ENCODE measurements around the gene IDH3G.

The IDH3G gene

GRCh38 chrX:153777261-153778090 lies 16.7 kb downstream of the IDH3G start:
- DNase-seq: no peak
- Mint-ChIP-seq H3K36me3 (ENCODE audit: insufficient read depth) (no peaks in the 10 kb centered on the region), H3K27ac (no peak overlapping the region), H3K27me3 (peaks cover 7 to 13% of the 10 kb centered on the region in 2 donors), H3K4me1 (ENCODE audit: low read depth in 2 of 2) (peaks cover 0 to 6% of the 10 kb centered on the region in 2 donors), H3K9me3 (no peaks in the 10 kb centered on the region), H3K4me3 (no peak overlapping the region)
- ATAC-seq (replicated peaks): no peak

GRCh38 chrX:153776611-153777045 lies 17.5 kb downstream of the IDH3G start:
- no peak overlapping the region for H3K27ac Mint-ChIP-seq
- no peaks in the 10 kb centered on the region for H3K9me3 Mint-ChIP-seq
- H3K27me3 Mint-ChIP-seq: peaks cover 7 to 13% of the 10 kb centered on the region in 2 donors
- H3K36me3 Mint-ChIP-seq (ENCODE audit: insufficient read depth): no peaks in the 10 kb centered on the region
- H3K4me3 Mint-ChIP-seq: no peak overlapping the region
- ATAC-seq (replicated peaks) (no peak), DNase-seq (no peak)
- peaks cover 0 to 6% of the 10 kb centered on the region in 2 donors for H3K4me1 Mint-ChIP-seq (ENCODE audit: low read depth in 2 of 2)

GRCh38 chrX:153776120-153776599 lies 18.0 kb downstream of the IDH3G start:
- DNase-seq: no peak
- H3K36me3 Mint-ChIP-seq (ENCODE audit: insufficient read depth): no peaks in the 10 kb centered on the region
- no peak overlapping the region for H3K27ac Mint-ChIP-seq
- peaks cover 0 to 6% of the 10 kb centered on the region in 2 donors for H3K4me1 Mint-ChIP-seq (ENCODE audit: low read depth in 2 of 2)
- H3K9me3 Mint-ChIP-seq: no peaks in the 10 kb centered on the region
- no peak overlapping the region for H3K4me3 Mint-ChIP-seq
- peaks cover 7 to 13% of the 10 kb centered on the region in 2 donors for H3K27me3 Mint-ChIP-seq
- no peak for ATAC-seq (replicated peaks)

- H3K4me1 Mint-ChIP-seq (ENCODE audit: low read depth in 2 of 2): peaks cover 0 to 6% of the 10 kb centered on the region in 2 donors
- no peak overlapping the region for H3K27ac Mint-ChIP-seq
- peaks cover 7 to 11% of the 10 kb centered on the region in 2 donors for H3K27me3 Mint-ChIP-seq
- no peaks in the 10 kb centered on the region for H3K36me3 Mint-ChIP-seq (ENCODE audit: insufficient read depth)
- H3K9me3 Mint-ChIP-seq: no peaks in the 10 kb centered on the region
- DNase-seq (no peak), ATAC-seq (replicated peaks) (no peak)
- no peak overlapping the region for H3K4me3 Mint-ChIP-seq
These were observed 18.7 kb downstream of the IDH3G start for GRCh38 chrX:153775293-153776119.

GRCh38 chrX:153774576-153775292 lies 19.4 kb downstream of the IDH3G start:
- Mint-ChIP-seq H3K27me3 (peaks cover 0 to 4% of the 10 kb centered on the region in 2 donors), H3K27ac (no peak overlapping the region), H3K4me3 (no peak overlapping the region), H3K4me1 (ENCODE audit: low read depth in 2 of 2) (no peaks in the 10 kb centered on the region), H3K9me3 (no peaks in the 10 kb centered on the region), H3K36me3 (ENCODE audit: insufficient read depth) (no peaks in the 10 kb centered on the region)
- ATAC-seq (replicated peaks): no peak
- DNase-seq: no peak

- ATAC-seq (replicated peaks) (no peak), DNase-seq (no peak)
- H3K4me1 Mint-ChIP-seq (ENCODE audit: low read depth in 2 of 2): no peaks in the 10 kb centered on the region
- no peaks in the 10 kb centered on the region for H3K27me3 Mint-ChIP-seq
- no peak overlapping the region for H3K27ac Mint-ChIP-seq
- H3K36me3 Mint-ChIP-seq (ENCODE audit: insufficient read depth): no peaks in the 10 kb centered on the region
- no peaks in the 10 kb centered on the region for H3K9me3 Mint-ChIP-seq
- no peak overlapping the region for H3K4me3 Mint-ChIP-seq
These were observed 20.2 kb downstream of the IDH3G start for GRCh38 chrX:153773741-153774575.

GRCh38 chrX:153773218-153773611 lies 21.0 kb downstream of the IDH3G start:
- H3K27me3 Mint-ChIP-seq: no peaks in the 10 kb centered on the region
- ATAC-seq (replicated peaks) (no peak), DNase-seq (no peak)
- H3K4me3 Mint-ChIP-seq: no peak overlapping the region
- no peak overlapping the region for H3K27ac Mint-ChIP-seq
- peaks cover under 1 to 2% of the 10 kb centered on the region in 2 donors for H3K4me1 Mint-ChIP-seq (ENCODE audit: low read depth in 2 of 2)
- no peaks in the 10 kb centered on the region for H3K36me3 Mint-ChIP-seq (ENCODE audit: insufficient read depth)
- H3K9me3 Mint-ChIP-seq: no peaks in the 10 kb centered on the region

GRCh38 chrX:153772316-153773217 lies 21.6 kb downstream of the IDH3G start:
- Mint-ChIP-seq H3K27ac (no peak overlapping the region), H3K4me3 (no peak overlapping the region), H3K36me3 (ENCODE audit: insufficient read depth) (no peaks in the 10 kb centered on the region), H3K9me3 (no peaks in the 10 kb centered on the region), H3K4me1 (ENCODE audit: low read depth in 2 of 2) (peaks cover 4 to 5% of the 10 kb centered on the region in 2 donors), H3K27me3 (no peaks in the 10 kb centered on the region)
- DNase-seq (no peak), ATAC-seq (replicated peaks) (no peak)

GRCh38 chrX:153771415-153772315 lies 22.5 kb downstream of the IDH3G start:
- no peak overlapping the region for H3K27ac Mint-ChIP-seq
- H3K4me1 Mint-ChIP-seq (ENCODE audit: low read depth in 2 of 2): peaks cover 4 to 5% of the 10 kb centered on the region in 2 donors
- ATAC-seq (replicated peaks): no peak

GRCh38 chrX:153770601-153771414 lies 23.4 kb downstream of the IDH3G start:
- Mint-ChIP-seq H3K4me1 (ENCODE audit: low read depth in 2 of 2) (peaks cover 4 to 5% of the 10 kb centered on the region in 2 donors), H3K36me3 (ENCODE audit: insufficient read depth) (no peaks in the 10 kb centered on the region), H3K9me3 (no peaks in the 10 kb centered on the region), H3K27ac (no peak overlapping the region), H3K27me3 (no peaks in the 10 kb centered on the region), H3K4me3 (no peak overlapping the region)
- no peak for ATAC-seq (replicated peaks)
- no peak for DNase-seq

More at GRCh38 chrX:153771415-153772315, 22.5 kb downstream of the IDH3G start:
- Mint-ChIP-seq H3K27me3 (no peaks in the 10 kb centered on the region), H3K9me3 (no peaks in the 10 kb centered on the region), H3K4me3 (no peak overlapping the region), H3K36me3 (ENCODE audit: insufficient read depth) (no peaks in the 10 kb centered on the region)
- DNase-seq: no peak

Data from effector memory CD8-positive, alpha-beta T cell (primary cell).